NCI-H2107 treated with DMSO at 0.1 percent for 48 hours (cell line): Measurements from ENCODE around the gene TIGD4.
"Not testable (repeated sequence)": the region's sequence is repeated elsewhere in the genome, so short reads cannot be mapped to it uniquely, and the experiment has no call there.

Experiments used
- DNase-seq: peaks from one replicate; lab custom pipeline; 2025; ENCODE audit not compliant: unreplicated experiment; lab: John Stamatoyannopoulos, UW

TIGD4 gene

DNA sequence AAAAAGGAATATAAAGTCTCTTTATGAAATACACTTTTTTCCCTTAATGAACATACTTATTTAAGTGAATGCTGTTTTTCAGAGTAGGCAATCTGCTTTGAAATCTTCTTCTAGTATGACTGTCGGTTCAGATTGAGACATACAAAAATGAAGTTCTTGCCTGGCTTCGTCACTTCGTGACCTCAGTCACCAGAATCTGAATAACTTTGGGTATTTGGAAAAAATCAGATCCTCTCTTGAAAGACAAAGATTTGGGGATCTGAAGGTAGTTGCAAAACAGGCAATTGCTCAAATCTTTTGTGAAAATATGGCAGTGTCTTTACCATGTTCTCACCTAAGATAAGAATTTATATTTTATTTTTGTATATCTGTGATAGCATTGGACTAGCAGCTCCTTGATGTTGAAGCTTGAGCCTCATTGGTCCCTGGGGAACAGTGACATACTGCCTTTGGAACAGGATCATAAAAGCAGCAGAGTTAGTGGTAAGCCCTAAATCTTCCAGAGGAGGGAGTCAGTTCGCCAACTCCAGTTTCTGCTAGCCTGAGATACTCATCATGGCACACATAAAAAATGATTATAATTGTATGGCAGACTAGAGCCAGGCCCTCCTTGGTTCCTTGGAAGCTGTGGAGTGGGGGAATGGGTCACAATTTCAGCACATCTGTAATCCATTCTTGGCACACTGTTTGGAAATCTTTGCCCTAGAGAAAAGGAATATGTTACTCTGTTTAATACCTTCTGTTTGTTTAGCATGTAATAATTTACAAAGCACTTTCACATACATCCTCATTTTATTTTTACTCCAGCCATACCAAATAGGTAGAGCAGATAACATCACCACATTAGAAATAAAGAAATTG, 5.2 kb upstream of the TIGD4 start:
- peak; percentile 40 for DNase-seq

DNA sequence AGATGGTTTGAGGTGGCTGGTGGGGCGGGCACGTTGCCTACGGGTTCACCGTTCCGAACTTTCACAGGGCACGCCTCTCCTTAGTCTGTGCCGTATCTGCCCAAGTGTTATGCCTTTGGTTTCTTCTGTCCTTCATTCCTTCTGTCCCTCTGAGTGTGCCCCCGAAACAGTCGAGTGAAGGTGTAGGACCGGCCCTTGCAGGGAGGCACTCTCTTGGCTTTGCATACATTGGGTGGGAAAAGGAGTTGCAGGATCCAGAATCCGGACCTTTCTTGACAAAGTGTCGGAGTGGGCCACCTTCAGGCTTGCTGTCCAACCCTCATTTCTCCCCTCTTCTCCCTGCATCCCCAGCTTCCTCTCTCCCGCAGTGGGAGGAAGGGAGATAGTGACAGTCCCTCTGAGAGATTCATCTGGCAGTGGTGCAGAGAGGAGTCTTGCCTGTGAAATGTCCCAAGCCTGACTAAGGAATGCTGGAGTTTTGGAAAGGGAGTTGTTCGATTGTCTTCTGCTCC, 793 bp upstream of the TIGD4 start:
- no peak for DNase-seq

DNA sequence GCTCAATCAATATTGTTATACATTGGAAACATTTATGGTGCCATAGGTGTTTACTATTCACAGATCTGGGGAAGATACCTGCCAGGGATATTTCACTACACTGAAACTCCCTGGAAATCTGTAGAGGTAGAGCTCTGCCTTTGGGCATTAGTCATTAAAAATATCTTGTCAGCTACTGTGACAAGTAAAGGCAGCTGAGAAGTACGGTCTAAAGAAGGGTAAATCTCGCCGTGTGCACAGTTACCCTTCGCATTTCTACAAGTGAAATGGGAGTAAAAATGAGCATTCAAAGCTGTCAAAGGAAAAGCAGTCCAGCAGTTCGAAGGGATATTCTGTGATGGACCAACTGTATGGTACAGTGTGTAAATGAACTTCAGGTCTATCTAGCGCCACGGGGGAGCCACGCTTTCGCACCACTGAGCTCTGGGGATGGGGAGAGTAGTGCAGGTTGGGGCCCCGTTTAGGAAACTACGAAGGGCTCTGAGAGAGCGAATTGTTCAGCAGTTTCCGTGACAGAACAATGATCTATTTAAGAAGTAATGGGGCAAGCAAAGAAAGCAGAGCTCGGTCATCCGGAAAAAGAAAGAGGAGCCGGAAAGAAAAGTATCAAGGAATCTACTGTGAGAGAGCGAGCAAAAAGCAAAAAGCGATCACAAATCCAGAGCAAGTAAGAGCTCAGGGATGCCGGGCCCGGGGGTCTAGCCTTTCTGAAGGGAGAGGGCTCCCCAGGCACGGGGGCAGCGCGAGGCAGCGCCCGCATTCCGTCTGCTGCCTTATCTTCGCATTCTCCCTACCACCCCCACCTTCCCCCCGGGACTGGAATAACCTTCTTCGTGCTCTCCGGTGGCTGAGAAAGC, 646 bp downstream of the TIGD4 start:
- no peak for DNase-seq

DNA sequence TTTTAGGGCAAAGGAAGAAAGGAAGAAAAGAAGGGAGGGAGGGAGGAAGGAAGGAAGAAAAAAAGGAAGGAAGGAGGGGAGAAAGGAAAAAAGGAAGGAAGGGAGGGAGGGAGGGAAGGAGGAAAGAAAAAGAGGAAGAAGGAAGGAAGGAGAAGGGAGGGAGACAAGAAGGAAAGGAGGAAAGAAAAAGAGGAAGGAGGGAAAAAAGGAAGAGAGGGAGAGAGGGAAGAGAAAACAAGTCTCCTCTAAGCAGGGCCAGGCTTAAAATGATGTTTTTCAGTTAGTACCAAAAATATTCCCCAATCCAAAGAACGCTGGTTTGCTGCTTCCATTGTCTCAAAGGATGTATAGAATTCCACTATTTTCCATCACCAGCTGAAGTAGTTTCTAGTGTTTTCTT, 2.0 kb downstream of the TIGD4 start:
- no peak for DNase-seq

DNA sequence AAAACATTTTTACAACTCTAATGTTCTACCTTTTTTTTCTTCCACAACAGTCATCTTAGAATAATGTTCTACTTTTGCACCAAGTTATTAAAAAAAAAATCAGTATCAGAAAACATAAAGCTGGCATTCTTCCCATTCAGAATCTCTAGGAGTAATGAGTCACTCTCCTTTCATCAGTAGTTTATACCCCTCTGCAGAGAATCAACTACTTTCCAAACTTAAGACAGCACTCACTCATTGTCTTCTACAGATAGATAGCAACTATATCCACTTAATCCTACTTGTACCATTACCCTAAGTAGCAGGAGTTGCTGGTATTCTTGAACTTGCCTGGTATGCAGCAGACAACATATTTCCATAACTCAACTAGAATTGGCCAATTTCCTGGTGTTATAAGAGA, 3.2 kb downstream of the TIGD4 start:
- no peak for DNase-seq

DNA sequence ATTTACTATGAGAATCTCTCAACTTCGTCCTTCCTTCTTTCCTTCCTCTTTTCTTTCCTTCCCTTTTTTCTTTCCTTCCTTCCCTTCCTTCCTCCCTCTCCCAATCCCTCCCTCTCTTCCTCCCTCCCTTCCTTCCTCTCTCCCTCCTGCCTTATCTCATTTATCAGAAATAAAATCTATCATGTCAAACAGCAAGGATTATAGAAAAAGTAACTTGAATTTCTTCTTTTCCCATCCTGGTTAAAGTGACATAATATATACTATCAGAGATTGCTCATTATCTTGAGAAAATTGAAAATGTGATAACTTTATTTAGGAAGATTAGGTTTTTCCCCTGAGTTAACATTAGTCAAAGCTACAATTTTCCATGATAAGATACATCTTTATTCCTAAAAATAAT, 5.6 kb downstream of the TIGD4 start:
- DNase-seq, result no peak

DNA sequence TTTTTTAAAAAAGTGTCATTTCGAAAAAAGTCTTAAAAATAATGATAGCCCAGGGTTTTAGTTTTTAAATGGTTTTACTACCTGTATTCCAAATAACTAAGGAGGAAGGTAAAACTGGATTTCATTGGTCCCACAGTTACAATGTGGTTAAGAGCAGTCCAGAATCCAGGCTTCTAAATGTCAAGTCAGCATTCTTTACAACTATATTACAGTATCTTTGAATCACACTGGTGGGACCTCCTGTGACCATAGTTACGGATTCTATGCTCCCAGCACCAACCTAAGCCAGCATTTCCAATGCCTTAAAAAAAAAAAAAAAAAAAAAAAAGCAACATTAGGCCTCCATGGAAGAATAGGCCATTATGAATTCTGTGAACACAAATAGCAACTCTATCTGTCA, 6.2 kb downstream of the TIGD4 start:
- DNase-seq, result no peak

DNA sequence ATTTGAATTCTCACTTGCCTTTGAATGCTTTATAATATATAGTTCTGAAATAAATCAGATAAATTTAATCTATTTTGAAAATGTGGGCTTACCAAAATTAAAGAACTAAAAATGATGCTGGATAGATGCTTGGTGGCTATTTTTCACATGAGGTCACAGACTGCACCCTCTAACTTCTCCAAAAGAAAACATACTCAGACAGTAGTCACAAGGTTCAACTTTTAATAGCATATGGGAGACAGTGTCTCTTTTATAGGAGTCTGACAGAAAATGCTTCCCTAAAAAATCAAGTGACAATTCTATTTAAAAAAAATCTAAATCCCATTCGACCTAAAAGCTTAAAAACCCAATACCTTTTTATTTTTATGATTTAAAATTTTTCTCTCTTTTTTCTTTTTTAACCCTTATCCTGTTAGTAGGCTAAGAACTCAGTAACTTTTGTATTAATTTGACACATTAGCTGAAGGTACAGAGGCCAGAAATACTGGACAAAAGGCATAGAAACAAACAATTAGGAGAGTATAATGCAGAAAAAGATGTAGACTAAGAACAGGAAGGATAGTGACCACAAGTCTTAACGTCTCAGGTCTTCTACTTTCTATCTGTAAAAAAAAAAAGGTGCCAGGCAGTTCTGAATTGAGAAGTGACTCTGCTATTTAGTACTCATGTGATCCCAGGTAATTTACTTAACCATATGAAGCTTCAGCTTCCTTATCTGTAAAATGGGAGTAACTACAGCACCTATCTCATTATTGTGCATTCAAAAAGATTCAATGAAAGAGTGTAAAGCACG, 7.6 kb downstream of the TIGD4 start:
- no peak for DNase-seq

DNA sequence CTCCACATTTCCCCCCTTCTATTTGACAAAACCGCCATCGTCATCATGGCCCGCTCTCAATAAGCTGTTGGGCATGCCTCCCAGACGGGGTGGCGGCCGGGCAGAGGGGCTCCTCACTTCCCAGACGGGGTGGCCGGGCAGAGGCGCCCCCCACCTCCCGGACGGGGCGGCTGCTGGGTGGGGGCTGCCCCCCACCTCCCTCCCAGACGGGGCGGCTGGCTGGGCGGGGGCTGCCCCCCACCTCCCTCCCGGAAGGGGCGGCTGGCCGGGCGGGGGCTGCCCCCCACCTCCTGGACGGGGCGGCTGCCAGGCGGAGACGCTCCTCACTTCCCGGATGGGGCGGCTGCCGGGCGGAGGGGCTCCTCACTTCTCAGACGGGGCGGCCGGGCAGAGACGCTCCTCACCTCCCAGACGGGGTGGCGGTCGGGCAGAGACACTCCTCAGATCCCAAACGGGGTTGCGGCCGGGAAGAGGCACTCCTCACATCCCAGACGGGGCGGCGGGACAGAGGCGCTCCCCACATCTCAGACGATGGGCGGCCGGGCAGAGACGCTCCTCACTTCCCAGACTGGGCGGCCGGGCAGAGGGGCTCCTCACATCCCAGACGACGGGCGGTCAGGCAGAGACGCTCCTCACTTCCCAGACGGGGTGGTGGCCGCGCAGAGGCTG, 14.3 kb downstream of the TIGD4 start:
- DNase-seq, result not testable (repeated sequence)

DNA sequence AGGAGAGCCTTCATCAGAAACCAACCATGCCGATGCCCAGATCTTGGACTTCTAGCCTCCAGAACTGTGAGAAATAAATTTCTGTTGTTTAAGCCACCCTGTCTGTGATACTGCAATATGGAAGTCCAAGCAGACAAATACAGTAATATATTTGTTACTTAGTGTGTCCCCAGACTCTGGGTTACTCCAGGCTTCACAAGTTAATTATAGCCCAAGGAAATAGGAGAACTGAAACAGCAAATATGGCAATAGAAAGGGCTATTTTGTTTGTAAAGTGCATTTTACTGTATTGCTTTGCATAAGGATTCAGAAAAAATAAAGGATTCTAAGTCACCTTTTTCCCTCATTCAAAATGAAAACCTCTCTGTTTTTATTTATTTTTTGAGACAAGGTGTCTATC, 15.7 kb downstream of the TIGD4 start:
- DNase-seq, result no peak

DNA sequence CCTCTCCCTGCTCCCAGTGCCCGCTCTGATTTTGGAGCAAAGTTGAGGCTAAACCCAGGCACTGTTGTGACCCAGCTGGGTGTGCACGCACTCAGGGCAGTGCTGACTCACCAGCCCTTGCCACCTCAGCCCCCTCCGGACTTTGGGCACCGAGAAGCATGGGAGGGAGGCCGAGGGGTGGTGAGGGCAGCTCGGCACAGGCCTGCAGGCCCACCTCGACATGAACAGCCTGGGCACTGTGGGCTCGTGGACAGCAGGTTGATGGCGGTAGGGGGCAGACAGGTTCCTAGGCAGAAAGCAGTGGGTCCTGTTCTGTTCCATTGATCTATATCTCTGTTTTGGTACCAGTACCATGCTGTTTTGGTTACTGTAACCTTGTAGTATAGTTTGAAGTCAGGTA, 30.9 kb downstream of the TIGD4 start:
- DNase-seq, result no peak

DNA sequence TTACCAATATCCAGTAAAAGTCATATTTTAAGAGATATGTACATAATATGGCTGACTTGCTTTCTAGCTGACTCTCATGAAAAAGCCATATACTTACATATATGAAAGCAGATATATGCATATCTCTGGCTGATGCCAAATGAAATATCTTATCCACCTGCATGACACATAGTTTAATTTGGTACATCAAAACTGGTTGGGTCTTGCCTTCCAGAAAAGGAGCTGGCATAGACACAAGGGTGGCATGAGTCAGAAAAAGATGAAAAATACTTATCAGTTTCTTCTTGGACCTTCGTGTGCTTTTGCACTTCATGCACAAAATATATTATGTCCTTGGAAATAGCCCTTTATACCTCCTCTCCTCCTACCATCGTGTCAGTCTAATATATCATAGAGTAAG, 32.1 kb downstream of the TIGD4 start:
- DNase-seq, result no peak

DNA sequence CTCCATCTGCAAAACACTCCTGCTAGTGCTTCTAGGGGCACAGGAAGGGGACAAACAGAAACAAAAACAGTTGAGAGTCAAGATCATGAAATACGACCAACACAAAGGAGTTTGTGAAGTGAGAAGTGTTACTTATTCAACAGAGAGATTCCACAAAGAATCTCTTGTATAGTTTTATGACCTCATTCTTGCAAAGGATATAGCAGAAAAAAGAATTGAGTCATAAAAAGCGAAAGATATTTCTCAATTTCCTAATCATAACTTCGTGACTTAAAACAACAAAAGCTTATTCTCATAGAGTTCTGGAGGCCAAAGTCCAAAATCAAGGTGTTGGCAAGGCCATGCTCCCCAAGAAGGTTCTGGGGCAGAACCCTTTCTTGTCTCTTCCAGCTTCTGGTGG, 40.7 kb downstream of the TIGD4 start:
- no peak for DNase-seq

DNA sequence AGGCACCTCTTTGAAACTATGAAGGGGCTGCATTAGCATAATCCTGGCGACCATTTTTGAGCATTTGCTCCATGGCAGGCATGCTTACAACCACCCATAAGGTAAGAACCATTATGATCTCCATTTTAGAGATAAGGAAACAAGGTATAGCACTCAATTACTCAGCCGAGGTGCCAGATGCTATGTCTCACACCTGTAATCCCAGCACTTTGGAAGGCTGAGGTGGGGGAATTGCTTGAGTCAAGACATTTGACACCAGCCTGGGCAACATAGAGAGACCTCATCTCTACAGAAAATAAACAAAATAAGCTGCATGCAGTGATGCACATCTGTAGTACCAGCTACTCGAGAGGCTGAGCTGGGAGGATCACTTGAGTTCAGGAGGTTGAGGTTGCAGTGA, 43.6 kb downstream of the TIGD4 start:
- no peak for DNase-seq

DNA sequence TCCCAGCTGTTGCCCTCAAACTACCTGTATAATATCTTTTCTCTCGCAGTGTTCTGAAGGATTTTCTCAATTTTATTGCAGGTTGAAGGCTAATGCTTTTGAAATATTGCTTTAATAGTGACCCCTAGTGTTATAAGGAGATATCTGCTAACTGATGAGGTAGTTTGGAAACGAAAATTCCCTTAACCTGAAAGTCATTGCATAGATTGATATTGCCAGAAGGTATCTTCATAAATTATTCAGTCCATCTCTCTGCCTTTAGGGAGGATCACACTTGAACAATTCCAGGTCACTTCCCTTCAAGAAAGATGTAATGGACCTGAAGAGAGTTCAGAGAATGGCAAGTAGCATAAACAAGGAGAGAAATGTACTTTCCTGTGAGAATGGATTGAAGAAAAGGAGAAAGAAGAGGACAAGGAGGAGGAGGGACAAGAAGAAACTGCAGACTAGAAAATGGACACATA, 44.1 kb downstream of the TIGD4 start:
- peak; percentile 26 for DNase-seq

DNA sequence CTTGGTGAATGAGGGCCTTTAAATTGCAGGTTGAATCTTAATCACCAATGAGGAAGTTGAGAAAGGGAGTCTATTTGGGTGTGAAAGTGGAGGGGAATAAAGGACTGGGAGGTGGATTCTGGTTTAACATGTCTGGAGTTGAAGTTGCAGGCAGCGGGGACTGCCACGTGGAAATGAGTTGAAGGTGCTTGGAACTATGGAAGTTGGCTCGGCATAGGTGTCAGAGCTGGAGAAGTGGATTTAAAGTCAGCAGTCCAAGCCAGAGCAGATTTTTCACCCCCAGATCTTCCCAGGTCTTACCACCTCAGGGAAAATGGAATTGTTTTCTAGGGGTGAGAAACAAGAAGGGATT, 44.9 kb downstream of the TIGD4 start:
- DNase-seq, result no peak

DNA sequence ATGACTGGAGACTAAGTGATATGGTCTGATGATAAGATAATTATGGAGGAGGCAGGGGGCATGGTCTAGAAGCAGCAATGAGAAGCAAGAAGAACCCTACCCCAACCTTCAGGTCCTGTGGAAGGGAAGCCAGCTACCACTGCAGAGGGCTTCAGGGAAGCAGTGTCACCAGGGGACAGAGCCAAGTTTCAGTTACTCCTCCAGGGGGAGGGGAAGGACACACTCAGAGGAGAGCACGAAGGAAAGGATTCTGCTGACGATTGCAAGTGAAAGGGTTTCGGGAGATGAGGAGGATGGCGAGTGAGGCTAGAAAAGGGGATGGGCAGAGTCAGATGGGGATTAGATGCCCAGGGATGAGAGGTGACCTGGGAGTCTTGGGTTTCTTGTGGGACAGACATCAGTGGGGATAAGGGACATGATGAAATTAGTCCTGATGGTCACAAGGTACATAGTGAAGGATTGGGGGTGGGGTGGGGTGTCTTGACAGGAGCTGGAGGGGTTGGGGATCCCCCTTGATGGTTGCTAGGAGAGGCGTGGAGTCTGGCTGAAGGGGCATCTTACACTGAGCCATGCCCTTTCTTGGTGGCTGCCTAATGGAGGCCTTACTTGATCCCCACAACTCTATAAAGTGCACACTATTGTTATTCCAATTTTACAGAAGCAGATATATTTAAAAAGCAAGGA, 45.4 kb downstream of the TIGD4 start:
- no peak for DNase-seq

DNA sequence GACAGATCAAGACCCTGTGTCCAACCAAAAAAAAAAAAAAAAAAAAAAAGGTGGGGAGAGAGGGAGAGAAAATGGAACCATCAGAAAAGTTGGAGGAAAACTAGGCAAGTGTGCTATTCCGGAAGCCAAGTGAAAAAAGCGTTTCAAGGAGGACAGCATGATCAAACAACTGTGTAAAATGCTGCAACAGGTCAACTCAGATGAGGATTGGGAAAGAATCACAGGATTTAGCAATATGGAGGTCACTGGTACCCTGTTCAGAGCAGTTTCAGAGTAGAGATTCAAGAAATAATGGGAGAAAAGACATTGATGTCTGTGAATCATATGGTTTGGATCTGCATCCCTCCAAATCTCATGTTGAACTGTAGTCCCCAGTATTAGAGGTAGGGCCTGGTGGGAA, 47.5 kb downstream of the TIGD4 start:
- no peak for DNase-seq

DNA sequence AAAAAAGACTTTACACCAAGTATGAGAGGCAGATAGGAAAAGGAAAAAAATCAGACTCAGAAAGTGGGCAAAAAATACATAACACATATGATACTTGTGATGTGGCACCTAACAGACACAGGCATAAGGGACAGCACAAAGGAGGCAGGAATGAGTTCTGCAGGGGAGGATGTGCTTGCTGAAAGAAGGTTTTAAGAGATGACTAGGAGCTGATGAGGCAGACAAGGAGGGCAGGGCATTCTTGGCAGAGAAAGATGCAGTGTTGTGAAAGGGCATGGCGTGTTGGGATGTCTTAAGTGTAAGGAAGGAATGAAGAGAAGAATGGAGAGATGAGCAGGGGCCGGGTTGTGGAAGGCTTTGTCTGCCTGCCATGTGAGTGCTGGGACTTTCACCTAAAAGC, 50.1 kb downstream of the TIGD4 start:
- no peak for DNase-seq

DNA sequence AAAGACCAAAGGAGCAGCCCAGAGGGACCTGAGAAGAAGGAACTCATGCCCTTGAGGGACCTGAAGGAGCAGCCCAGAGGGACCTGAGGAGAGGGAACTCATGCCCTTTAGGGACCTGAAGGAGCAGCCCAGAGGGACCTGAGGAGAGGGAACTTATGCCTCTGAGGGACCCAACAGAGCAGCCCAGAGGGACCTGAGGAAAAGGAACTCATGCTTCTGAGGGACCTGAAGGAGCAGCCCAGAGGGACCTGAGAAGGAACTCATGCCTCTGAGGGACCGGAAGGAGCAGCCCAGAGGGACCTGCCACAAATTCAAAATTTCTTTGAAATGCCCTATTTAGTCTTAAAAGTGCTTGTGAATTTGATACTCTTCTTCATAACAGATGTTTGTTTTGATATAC, 51.2 kb downstream of the TIGD4 start:
- DNase-seq, result no peak
